ENCODE data around the gene CEP152.
"Not testable (repeated sequence)": the region's sequence is repeated elsewhere in the genome, so short reads cannot be mapped to it uniquely, and the experiment has no call there.

CEP152 gene

GRCh38 chr15:48803877-48804276, 7.0 kb downstream of the CEP152 start:
- no peak for DNase-seq (ENCODE audit: low read depth)

GRCh38 chr15:48802867-48803266, 8.0 kb downstream of the CEP152 start:
- no peak for DNase-seq (ENCODE audit: low read depth)

GRCh38 chr15:48802257-48802656, 8.6 kb downstream of the CEP152 start:
- no peak for DNase-seq (ENCODE audit: low read depth)

- DNase-seq (ENCODE audit: low read depth): no peak
Measured at GRCh38 chr15:48800811-48801455, 9.9 kb downstream of the CEP152 start.

- DNase-seq (ENCODE audit: low read depth): no peak
Measured at GRCh38 chr15:48800245-48800644, 10.6 kb downstream of the CEP152 start.

- no peak for DNase-seq (ENCODE audit: low read depth)
Measured at GRCh38 chr15:48798319-48798718, 12.6 kb downstream of the CEP152 start.

- no peak for DNase-seq (ENCODE audit: low read depth)
Measured at GRCh38 chr15:48796930-48797329, 13.9 kb downstream of the CEP152 start.

GRCh38 chr15:48796521-48796920, 14.3 kb downstream of the CEP152 start:
- DNase-seq (ENCODE audit: low read depth): no peak

- DNase-seq (ENCODE audit: low read depth): no peak
Measured at GRCh38 chr15:48795901-48796300, 15.0 kb downstream of the CEP152 start.

- DNase-seq (ENCODE audit: low read depth): no peak
Measured at GRCh38 chr15:48794697-48795134, 16.2 kb downstream of the CEP152 start.

GRCh38 chr15:48792408-48792807, 18.5 kb downstream of the CEP152 start:
- no peak for DNase-seq (ENCODE audit: low read depth)

GRCh38 chr15:48790466-48791115, 20.3 kb downstream of the CEP152 start:
- DNase-seq (ENCODE audit: low read depth): not testable (repeated sequence)

GRCh38 chr15:48785712-48786111, 25.2 kb downstream of the CEP152 start:
- no peak for DNase-seq (ENCODE audit: low read depth)

- DNase-seq (ENCODE audit: low read depth): no peak
Measured at GRCh38 chr15:48785195-48785594, 25.7 kb downstream of the CEP152 start.

GRCh38 chr15:48784756-48785155, 26.1 kb downstream of the CEP152 start:
- DNase-seq (ENCODE audit: low read depth): no peak

- no peak for DNase-seq (ENCODE audit: low read depth)
Measured at GRCh38 chr15:48782911-48783310, 28.0 kb downstream of the CEP152 start.

GRCh38 chr15:48781481-48782081, 29.3 kb downstream of the CEP152 start:
- no peak for DNase-seq (ENCODE audit: low read depth)

GRCh38 chr15:48781017-48781416, 29.9 kb downstream of the CEP152 start:
- no peak for DNase-seq (ENCODE audit: low read depth)

- no peak for DNase-seq (ENCODE audit: low read depth)
Measured at GRCh38 chr15:48778331-48778730, 32.5 kb downstream of the CEP152 start.

GRCh38 chr15:48777645-48778330, 33.1 kb downstream of the CEP152 start:
- no peak for DNase-seq (ENCODE audit: low read depth)

GRCh38 chr15:48775546-48775945, 35.3 kb downstream of the CEP152 start:
- no peak for DNase-seq (ENCODE audit: low read depth)

- DNase-seq (ENCODE audit: low read depth): no peak
Measured at GRCh38 chr15:48774484-48774883, 36.4 kb downstream of the CEP152 start.

- DNase-seq (ENCODE audit: low read depth): no peak
Measured at GRCh38 chr15:48766196-48766595, 44.7 kb downstream of the CEP152 start.
